SU-DHL-6 (cell line): ENCODE measurements around the gene TTC3.

Source experiments
- CTCF ChIP-seq: fragments of 200-600 bp; sonication (generic); IDR thresholded peaks from one replicate; pipeline ENCODE4 v1.5.1; 2017; ENCODE audit warnings: antibody characterized with exemption, mild to moderate bottlenecking, low read length, moderate library complexity; ENCODE audit not compliant: insufficient read depth, poor library complexity, severe bottlenecking
- EZH2phosphoT487 ChIP-seq: fragments of 200-600 bp; sonication (generic), shearing (Covaris generic); conservative IDR thresholded peaks from 2 replicates; pipeline ENCODE4 v1.6.1; 2018; ENCODE audit warnings: mild to moderate bottlenecking, antibody characterized with exemption, low read length, moderate library complexity, mixed read lengths

- no peak for TF ChIP-seq CTCF
- TF ChIP-seq EZH2phosphoT487 = no peak
Measured at GRCh38 chr21:37136261-37136660, 63.2 kb downstream of the TTC3 start.
